ENCODE data around the gene YEATS4.

The YEATS4 gene

DNA sequence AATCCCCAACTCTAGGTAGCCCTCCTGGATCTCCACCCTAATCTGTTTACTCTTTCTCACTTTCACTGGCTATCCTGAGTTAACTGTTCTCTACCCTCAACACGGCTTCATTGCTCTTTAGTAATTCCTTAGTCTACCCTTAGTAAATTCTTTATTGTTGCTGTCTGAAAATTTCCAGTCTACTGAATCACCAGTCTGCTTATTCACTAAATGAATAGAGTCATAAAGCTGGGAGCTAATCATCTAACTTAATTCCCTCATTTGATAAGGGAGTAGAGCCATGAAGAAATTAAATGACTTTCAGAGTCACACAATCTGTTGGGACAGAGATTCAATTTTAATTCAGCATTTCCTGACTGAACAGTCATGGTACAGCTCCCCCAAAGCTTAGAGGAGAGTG is 36.5 kb downstream of the YEATS4 start:
- DNase-seq, result no peak

DNA sequence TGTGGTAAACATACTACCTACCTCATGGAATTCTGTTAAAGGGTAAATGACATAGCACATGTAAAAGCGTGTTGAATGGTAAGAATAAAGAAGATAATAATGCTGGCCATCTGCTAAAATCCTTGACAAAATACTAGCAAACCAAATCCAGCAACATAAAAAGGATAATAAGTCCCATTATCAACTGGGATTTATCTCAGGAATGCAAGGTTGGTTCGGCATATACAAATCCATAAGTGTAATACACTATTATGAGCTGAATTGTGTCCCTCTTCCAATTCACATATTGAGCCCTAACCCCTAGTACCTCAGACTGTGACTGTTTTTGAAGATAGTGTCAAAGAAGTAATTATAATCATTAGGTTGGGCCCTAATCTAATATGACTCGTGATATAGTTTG is 37.4 kb downstream of the YEATS4 start:
- DNase-seq, result no peak

DNA sequence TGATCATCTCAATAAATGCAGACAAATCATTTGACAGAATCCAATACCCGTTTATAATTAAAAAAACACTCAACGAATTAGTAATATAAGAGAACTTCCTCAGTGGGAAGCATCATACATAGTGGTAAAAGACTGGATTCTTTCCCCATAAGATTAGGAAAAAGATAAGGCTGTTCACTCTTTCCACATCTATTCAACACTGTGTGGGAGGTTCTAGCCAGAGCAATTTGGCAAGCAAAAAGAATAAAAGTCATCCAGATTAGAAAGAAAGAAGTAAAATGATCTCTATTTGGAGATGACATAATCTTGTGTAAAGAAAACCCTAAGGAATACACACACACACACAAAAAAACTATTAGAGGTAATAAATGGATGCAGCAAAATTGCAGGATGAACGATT is 38.4 kb downstream of the YEATS4 start:
- DNase-seq, result no peak

DNA sequence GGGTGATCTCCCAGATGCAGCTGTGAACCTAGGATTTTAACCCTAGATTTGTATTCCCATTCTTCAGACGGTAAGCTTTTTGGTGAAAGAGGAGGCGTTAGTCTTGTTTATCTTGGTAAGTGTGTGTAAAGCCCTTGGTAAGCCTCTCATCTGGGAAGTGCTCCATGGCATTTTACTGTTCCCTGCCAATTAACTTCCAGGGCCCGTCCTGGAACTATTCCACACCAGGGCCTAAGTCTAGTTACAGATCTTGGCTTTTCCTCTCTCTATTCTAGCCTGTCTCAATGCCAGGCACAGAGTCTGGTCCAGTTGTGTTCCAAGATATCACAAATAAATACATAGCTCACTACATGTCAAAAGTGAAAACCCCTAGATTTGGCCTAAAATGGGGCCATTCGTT is 42.4 kb downstream of the YEATS4 start:
- no peak for DNase-seq

DNA sequence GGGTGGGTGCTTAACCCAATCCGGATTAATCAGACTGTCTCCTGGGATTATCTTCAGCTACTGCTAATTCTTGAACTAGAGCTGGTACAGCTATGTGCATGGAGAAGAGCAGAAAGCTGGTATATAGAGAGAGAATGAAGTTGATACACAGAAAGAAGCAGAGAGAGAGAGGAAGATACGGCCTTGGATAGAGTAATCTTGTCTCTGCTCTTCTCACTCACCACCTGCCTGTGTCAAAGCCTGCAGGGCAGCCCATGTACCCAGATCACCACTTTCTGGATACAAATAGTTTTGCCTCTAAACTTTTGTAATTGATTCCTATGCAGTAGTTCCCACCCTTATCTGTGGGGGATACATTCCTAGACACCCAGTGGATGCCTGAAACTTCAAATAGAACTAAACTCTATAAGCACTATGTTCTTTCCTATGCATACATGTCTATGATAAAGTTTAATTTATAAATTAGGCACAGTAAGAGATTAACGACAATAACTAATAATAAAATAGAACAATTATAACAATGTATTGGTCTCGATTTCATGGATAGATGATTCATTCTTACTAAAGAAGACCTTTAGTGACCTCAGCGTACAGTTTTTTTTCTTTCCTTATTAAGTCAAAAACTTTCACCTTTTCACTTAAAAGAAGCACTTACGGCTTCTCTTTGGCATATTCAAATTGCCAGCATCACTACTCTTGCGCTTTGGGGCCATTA is 45.5 kb downstream of the YEATS4 start:
- DNase-seq, result no peak

DNA sequence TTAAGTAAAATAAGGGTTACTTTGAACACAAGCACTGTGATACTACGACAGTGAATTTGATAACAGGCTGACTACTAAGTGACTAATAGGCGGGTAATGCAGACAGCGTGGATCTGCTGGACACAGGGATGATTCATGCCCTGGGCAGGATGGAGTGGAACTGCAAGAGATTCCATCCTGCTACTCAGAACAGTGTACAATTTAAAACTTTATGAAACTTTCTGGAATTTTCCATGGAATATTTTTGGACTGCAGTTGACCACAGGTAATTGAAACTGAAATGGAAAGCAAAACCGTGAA is 46.0 kb downstream of the YEATS4 start:
- no peak for DNase-seq

DNA sequence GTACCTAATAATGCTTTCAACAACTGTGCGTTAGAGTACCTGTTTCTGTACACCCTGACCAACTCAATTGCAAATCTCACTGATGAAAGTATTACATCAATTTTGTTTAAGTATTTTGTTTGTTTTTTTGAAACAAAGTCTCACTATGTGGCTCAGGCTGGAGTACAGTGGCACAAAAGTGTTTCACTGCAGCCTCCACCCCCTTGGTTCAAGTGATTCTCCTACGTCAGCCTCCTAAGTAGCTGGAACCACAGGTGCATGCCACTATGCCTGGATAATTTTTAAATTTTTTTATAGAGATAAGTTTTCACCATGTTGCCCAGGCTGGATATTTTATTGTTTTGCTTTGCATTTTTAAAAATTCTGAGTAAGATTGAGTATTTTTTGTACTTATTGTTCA is 46.7 kb downstream of the YEATS4 start:
- DNase-seq, result no peak

DNA sequence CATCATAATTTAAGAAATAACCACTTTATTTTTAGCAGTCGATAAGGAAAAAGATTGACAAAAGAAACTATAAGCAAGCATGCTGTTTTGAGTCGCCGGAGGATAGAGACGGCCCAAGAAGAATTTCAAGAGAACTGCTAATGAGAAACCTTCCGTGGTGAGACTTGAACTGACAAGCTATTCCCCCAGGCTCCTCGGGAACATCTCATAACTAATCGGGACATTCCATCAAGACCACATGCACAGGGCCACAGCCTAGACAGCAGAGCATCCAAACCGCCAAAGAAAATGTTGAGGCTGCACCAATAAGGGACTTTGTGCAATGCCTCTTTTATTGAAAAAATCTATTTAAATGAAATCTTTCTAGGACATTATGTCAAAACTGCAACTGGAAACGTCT is 51.0 kb downstream of the YEATS4 start:
- no peak for DNase-seq

DNA sequence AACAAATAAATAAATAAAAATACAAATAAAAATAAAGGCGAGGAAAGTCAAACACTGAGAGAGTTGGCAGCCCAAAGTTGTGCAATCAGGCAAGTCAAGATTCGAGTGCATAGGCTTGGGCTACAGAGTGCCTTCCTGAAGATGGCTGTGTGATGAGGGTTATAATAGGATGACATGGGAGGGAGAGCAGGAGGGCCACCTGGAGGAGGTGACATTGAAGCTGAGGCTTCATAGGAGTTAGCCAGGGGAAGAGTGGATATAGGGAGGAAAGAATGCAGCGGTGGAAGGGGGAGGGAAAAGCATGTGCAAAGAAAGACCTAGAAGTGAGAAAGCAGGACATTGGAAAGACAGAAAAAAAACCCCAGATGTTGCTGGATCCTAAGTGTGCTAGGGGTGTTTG is 53.1 kb downstream of the YEATS4 start:
- DNase-seq, result no peak

DNA sequence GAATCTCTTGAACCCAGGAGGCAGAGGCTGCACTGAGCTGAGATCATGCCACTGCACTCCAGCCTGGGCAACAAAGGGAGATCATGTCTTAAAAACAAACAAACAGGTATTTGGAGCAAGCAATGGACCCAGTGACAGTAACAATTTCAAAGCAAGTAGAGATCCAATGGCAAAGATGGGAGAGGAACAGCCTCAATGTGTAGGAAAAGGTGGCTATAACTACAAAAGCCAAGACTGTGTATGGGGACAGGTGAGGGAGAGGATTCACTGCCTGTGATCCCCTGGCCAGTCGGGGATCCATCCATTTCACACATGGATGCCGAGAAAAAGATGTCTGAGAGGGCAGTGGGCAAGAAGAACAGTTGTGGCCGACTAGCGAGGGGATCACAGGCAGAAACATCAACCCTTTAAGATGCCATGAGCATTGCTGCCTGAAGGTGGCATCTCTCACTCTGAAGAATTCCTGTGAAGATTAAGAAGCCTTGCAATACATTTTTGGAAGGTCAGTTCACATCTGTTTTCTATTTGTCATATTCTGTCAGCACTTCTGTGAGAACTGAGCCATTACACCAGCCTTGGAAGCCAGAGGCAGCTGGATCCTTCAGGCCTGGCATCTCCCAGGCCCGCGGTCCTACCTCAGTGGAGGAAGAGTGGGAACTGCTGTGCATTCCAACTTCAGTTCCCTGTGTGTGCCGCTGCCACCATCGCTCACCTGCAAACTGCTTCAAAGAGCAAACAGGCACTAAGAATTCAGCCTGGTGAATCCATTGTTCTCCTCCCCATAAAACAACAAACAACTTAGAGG is 56.1 kb downstream of the YEATS4 start:
- DNase-seq, result no peak

DNA sequence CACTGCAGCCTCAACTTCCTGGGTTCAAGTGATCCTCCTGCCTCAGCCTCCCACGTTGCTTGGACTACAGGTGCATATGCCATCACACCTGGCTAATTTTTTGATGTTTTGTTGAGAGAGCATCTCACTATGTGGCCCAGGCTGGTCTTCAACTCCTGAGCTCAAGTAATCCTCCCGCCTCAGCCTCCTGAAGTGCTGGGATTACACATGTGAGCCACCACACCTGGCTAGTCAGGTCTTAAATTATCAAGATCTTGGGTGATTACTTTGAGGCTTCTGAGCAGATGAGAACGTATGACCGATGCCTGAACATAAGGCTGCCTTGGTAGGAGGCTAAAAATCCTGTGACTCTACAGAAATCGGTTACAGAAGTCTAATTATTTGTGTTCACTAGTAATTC is 57.7 kb downstream of the YEATS4 start:
- no peak for DNase-seq

DNA sequence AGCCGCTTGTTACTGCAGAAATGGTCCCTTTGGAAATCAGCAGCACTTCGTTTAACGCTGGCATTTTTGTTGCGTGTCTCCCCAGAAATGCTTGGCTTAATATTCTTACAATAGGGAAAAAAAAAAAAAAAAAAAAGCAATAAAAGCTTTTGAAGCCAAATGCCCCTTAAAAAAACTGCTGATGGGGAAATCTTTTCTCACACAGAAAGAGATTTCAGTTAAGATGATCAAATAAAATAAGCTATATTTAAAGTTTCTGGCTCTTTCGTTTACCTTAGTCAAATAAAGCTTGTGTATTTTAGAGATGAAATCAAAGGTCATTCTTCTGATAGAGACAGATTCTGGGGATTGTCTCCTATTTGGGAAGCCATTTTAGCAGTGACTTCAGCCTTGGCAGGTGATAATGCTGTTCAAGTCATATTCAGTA is 58.2 kb downstream of the YEATS4 start:
- DNase-seq, result no peak

DNA sequence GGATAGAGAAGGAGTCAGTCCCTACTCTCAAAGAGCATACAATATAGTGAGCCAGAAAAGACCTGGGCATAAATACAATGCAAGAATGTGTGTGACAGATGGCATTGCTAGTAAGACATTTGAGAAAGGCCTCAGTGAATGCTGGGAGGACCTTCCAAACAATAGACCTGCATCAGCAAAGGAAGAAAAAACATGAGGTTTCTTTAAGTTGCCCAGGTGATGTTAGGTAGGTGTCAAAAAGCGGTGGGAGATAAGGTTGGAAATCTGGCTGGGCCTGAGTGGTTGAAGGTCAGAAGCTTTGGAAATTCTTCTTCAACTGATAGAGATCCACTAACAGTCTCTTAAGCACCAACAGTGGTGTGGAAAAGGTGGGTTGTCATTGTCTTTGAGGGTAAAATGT is 60.2 kb downstream of the YEATS4 start:
- no peak for DNase-seq

DNA sequence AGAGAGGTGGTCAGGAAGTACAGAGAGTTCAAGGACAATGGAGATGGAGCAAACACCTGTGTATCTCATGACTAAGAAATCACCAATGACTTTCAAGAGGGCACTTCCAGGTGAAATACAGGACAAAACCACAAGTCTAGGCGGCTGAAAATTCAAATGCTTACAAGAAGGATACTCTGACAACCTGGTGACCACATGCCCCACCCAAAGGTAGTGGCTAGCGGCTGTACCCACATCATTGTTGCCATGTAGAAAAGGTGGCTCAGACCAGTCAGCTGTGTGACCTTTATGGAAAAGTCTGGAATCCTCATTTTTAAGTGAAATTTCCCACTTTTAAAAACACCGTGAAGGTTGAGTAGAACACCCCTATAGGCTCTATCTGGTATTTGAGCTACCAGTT is 62.0 kb downstream of the YEATS4 start:
- no peak for DNase-seq

DNA sequence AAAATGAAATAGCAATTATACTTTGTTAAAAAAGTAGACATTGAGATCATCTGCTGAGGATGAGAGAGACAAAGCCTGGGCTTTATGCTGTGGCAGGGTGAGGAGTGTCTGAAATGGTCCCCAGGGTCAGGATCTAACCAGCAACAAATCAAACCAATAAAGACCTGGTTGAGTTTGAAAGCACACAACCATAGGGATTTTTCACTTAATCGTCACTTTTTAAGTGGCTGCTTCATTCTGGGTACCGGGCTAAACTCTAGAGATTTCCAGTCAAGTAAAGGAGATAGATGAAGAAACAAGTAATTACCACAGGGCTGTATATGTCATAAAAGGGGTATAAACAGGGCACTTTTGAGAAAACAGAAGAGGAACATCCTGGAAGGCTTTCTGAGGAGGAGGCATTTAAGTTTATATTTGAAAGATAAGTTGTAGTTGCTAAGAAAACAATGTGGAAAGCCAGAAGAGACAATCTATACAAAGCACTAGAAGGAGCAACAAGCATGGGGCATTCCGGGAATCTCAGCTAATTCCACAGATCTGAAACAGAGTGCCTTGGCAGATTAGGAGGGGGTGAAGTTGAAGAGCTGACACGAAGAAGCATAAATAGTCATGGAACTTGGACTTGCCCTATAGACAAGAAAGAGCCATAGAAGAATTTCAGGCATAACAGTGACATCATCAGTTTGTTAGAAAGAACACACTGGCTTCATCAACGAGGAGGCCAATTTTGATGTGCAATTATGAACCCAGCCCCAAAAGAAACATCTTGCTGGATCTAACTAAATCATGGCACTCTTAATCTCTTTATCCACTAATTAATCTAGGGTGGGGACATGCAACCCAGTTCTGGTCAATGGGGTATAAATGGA is 63.7 kb downstream of the YEATS4 start:
- DNase-seq, result no peak

DNA sequence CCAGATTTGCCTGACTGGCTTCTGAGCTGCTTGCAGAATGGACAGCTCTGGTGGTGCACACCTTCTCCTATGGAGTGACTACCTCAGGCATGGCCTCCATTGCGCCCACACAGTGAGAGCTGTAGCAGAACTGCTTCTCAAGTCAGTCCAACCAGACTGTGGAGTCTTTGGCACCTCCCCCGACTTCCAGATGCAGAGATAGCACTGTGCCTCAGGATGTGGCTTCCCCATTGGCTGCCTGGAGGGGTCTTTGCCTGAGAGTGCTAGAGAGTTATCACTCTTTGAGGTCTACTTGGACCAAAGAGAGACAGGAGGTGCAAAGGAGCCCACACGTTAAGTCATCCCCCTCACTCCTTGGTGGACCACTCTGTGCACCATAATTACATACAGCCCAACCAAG is 65.9 kb downstream of the YEATS4 start:
- DNase-seq, result no peak

DNA sequence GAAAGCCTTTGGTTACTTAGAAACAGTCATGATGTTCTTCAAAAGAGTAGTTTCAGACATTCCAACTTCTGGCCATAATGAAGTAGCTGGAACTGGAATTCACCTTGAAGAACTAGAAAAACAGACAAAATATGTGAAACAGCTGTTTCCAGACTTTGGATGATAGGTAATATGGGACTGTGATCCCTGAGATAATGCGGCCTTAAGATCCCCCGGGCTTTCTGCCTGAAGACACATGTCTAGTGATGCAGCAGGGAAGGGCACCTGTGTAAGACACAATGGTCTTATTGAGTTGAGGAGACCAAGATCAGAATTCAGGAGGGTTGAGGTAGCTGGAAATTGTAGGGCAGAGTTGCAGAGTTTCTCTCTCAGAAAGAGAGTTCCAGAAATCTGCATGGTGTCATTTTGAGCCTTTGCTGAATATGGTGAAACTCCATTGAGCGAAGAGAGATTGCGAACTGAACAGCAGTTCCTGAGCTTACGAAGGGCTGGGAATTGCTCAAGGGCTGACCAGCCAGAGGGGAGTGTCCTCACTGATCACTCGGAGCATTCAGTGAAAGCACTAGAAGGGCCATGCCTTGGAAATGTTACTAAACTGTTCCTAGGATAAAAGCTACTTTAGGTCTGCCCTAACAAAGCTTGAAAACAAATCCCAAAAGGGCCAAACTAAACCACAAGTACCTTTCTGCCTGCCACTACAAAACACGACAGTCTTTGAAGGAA is 69.0 kb downstream of the YEATS4 start:
- DNase-seq, result no peak

DNA sequence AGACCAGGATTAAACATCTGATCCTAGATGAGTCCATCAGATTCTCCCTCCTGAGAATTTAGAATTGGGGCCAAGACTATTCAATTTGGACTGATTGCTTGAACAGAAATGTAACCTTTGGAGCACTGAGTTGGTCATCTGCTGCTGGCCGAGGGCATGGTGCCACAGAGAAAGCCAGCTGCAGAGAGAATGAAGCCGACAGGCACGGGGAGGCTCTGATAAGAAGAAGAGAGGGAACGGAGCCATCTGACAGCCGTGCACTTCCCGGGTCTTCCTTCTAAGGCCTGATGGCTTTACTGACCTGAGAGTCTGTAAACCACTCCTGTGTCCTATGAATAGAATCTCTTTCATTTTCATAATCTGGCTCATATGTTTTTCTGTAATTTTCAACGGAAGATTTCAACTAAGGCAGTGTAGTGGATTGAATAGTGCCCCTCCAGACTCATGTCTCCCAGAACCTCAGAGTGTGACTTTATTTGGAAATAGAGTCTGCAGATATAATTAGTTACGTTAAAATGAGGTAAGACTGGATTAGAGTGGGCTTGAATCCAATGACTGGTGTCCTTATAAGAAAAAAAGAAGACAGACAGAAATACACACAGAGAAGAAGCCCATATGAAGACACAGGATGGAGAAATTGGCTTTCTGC is 71.5 kb downstream of the YEATS4 start:
- DNase-seq, result no peak

DNA sequence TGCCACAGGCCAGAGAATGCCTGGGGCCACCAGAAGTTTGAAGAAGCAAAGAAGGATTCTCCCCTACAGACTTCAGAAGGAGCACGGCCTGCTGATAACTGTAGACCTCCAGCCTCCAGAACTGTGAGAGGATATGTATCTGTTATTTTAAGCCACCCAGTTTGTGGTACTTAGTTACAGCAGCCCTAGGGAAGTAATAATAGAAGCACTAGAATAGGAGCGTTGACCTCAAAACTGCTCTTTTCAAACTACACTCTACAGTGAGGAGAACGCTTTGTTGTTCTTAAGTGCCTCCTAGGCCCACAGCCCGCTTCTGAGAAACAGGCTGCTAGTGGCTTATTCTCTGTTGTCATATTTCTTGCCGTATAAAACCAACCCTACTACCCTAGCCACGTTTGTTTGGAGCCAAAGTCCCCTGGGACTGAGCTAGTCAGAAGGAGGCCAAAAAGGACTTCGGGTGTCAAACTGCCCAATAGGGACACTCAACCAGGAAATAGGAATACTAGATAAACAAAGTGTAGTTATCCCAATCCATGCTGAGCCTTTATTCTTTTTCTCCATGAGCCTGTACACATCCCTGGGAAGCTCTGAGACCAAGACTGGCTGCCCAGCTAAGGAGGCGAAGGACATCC is 72.2 kb downstream of the YEATS4 start:
- no peak for DNase-seq

DNA sequence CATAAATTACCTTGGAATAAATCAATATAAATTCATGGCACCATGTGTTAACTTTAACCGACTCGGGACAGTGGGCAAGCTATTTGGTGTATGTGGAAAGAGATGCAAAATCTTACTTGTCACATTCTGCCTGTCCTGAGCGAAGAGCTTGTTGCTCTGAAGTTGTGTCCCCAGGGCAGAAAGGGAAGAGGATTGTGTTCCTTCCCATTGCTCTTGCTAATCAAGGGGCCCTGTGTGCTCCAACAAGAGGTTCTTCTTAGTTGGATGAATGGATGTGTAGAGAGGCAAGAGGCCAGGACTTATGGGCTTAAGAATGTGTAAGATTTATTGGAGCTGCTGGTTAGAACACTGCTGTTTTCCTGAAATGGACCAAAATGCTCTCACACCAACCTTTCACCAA is 74.1 kb downstream of the YEATS4 start:
- DNase-seq, result no peak

DNA sequence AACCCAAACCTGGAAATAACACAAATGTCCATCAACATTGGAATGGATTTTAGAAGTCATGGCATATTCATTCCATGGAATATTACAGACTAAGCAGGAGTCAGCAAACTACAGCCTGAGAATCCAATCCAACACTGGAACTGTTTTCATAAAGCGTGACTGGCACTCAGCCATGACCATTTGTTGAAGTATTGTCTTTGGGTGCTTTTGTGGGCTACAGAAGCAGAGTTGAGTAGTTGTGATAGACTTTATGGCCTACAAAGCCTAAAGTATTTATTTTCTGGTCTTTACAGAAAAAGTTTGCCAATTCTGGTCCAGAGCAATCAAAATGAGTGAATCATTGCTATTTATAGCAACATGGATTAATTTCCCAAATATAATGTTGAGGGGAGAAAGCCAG is 76.1 kb downstream of the YEATS4 start:
- no peak for DNase-seq

DNA sequence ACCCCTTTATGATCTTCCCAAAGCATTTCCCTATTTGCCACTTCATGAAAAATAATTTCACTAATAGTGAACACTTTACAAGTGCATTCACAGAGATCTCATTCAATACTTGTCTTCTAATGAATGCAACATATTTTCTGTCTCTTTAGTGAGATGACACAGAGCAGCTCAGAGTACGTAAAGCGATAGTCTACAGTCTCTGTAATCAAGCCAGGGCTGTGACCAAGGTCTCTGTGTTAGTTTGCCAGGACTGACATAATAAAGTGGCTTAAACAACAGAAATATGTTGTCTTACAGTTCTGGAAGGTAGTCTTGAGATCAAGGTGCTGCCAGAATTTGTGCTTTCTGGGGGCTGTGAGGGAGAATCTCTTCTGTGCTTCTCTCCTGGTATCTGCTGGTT is 77.5 kb downstream of the YEATS4 start:
- DNase-seq, result no peak

Measured in NCI-H2171 (cell line).